SK-N-SH (cell line): ENCODE results near the gene TOLLIP.

Experiments used
- CTCF ChIP-seq: fragments of 200-600 bp; sonication (generic); IDR thresholded peaks from 2 replicates; pipeline ENCODE4 v1.6.1; 2017; ENCODE audit warnings: antibody characterized with exemption, mild to moderate bottlenecking, moderate library complexity
- MEF2A ChIP-seq: IDR thresholded peaks from 2 replicates; pipeline ENCODE4 v1.4.0; 2012; ENCODE audit warnings: low read depth, borderline replicate concordance
- TAF1 ChIP-seq: IDR thresholded peaks from 2 replicates; pipeline ENCODE4 v1.6.1; 2012; ENCODE audit warnings: low read depth, mild to moderate bottlenecking, low read length, moderate library complexity, borderline replicate concordance

- TF ChIP-seq MEF2A = no peak
- no peak for TF ChIP-seq CTCF
- TF ChIP-seq TAF1 = no peak
Measured at GRCh38 chr11:1348796-1349326, 39.4 kb upstream of the TOLLIP start.
